Activated CD8-positive, alpha-beta memory T cell treated with anti-CD3 and anti-CD28 coated beads for 24 hours (primary cell): Measurements from ENCODE around the gene C10orf143.

Source experiments
- DNase-seq: peaks from one replicate; pipeline ENCODE4 v3.0.0-alpha.2; 2020

Gene C10orf143

DNA sequence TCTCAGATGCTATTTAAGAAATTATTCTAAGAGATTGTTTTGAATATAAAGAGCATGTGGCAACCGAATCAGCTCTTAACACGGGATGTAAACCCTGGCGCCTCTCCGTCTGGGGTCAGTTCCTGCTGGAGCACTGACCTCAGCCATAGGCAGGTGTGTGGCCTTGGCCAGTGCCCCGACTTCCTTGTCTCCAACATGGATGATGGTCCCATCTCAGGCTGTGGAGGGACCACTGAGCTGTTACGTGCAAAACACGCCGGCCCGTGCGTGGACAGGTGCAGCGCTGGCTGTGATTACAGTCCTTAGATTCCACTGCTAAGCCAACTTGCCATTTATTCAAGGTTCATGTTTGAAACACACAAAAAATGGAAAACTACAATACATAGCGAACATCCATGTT is 59.9 kb downstream of the C10orf143 start:
- DNase-seq, result no peak

DNA sequence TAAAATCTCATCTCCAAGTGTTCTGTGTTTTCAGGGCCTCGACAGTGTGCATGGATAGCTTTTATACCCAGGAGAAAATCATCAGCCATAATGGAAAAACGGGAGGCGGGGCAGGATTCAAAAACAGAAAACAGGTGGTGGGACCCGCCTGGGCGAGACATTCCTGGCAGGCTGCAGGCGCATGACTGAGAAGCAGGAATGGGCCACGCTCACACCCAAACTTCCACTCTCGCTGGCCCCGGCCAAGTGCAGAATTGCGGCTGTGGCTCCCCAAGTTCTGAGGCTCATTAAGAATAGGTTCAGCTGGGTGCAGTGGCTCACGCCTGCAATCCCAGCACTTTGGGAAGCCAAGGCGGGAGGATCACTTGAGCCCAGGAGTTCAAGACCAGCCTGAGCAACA is 60.6 kb downstream of the C10orf143 start:
- DNase-seq, result no peak

DNA sequence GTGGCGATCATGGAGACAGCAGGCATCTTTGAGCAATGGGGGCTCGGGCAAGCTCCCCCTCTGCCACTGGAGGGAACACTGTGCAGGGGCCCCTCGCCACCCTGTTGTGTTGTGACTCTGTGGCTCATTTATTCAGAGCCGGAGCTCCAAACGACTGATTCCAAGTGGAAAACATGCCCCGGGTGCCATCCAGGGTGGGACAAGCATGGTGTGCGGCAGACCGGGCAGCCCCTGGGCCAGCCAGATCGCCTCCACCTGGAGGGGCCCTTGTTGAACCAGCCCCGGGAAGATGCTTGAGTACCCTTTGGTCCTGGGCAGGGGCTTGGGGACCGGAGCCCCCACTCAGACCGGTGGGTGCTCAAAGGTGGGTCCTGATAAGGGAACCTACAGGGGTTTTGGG is 61.4 kb downstream of the C10orf143 start:
- DNase-seq, result no peak

DNA sequence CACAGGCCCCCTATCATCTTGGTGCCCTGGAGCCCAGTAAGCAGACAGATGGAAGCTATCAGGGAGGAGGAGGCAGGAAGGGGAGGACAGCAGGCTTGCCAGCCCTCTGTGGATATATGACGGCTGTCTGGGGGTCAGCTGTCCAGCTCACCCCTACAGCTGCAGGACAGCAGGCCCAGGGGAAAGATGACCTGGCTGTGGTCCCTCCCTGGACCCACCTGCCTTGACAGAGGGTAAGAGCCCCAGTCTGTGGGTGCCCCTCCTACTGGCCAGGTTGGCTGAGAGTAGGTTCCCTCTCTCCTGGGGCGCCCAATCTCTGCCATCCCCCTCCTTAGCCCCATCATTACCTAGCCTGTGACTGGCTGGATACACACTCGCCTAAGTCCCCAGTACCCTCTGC is 62.5 kb downstream of the C10orf143 start:
- no peak for DNase-seq

DNA sequence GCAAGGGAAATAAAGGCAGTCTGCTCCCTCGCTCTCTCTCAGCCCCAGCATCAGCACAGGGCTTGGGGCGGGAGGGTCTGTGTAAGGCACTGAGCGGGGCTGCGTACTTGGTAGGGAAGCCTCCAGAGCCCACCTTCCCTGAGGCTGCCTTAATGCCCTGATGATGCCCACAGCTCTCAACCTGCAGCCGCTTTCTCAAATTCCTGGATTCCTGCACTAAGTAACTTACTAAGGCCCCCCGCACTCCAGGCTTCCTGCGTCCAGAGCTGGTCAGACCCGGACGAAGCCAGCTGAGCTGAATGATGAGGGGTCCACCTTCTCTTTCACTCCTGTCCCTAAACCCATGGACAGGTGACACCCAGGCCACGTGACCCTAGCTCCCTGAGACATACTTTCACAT is 63.3 kb downstream of the C10orf143 start:
- no peak for DNase-seq

DNA sequence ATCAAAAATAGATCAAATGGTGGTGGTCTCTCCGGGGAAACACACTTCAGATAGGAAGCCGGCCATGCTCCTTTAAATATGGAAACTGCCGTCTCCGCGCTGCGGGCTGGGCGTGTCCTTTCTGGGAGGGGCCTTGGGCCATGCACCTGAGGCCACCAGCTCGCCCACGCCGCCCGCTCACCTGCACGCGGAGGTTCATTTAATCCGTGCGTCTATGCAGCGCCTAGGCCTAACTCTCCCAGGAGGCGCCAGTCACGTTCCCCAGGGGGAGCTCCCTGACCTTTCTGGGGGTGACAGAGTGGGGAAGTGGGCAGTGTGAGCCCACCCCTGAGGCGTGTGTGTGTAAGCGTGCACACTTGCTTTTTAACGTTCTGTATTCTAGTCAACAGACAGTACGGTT is 64.0 kb downstream of the C10orf143 start:
- no peak for DNase-seq

DNA sequence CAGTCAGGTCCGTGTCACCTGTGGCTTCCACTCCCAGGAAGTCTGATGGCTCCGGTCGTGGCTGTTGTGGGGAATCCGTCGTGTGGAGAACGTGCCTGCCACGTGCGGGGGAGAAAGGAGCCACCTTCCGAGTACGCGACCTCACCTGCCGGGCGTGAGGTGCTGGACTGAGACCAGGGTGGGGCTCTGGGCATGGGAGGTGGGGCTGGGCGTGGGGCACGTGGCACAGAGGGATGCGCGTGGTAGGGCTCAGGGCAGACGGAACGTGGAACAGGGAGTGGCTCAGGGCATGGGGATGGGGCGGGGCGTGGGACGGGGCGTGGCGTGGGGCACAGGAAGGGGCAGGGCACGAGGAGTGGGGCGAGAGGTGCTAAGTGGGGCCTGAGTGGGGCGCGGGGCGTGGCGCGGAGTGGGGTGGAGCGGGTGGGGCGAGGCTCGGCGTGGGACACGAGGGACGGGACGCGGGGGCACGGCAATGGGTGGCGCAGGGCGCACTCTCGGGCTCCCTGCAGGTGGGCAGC is 64.8 kb downstream of the C10orf143 start:
- DNase-seq, result no peak

DNA sequence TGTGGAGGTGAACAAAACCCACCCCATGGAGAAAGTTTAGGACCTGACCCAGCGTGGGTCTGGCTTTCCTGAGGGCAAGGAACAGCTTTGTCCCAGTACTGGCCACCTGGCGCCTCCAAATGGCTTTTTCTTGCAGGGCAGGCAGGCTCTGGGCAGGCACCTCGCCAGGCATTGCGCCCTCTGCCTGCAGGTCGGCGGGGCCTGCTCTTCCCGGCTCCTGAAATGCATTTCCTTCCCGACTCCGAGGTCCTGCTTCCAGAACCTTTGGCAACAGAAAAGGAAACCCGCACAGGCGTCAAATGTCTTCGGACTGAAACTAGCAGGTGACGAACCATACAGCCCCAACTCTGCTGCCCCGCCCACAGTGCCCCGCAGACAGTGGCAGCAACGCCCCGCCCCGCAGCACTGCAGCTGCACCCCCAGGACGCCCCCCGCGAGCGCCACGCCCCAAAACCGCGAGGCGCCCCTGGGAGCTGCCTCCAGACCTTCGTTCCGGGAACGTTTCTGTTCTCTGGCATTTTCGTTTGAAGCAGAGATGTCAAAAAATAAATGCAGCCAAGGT is 65.5 kb downstream of the C10orf143 start:
- no peak for DNase-seq

DNA sequence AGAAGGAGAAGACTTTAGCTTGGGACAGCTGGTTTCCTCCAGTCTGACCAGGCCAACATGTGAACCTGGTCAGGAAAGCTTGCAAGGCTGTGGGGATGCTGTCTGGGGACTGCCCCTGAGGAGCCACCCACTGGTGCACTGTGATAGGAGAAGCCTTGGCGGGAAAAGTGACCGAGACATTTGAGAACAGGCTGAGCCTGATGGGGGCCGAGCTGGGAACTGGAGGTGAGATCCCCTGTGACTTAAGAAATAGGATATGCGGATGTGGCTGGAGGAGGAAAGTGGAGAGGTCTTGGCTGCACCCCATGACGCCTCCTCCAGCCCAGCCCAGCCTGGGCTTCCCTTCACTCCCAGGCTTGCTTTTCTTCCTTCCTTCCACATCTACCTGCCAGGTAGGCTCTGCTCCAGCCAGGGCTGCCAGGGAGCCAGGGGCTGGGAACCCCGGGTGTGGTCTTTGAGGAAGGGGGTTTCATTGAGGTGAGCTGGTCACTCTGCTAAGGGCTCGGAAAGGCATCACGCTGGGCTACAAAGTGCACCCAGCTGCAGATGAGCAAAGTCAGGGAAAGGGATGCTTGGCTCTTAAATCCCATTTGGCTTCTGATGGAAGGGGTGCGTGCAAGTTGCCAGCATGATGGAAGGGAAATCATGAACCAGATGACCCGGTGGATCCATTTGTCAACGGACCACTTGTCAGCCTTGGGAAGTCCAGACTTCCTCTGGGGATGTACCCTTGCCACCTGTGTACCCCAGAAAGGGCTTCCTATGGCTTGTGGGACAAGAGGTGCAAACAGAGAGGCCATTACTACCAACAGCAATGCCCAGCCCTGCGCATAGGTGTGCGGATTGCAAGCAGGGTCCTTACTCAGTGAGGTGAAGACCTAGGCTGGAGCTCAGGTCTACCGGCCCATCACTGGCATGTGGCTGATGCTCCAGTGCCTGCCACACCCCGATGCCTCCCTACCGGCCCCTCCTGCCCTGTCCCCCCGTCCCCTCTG is 66.3 kb downstream of the C10orf143 start:
- DNase-seq, result no peak

DNA sequence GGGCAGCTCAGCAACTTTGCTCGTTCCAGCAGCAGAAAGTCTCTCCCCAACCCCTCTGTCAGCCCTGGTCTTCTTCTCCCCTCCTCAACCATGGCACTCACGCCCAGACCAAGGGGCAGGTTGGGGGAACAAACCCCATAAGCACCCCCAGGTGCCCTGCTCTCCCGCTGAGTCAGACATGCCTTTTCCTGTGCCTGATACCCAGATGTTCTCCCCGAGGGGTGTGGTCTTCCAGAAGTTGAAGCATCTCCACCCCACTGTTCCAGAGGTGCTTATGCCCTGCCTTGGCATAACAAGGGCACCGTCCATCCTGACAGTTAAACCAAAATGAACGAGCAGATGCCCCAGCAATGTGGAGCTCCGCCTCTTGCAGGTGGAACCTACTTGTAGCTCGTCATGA is 67.1 kb downstream of the C10orf143 start:
- no peak for DNase-seq

DNA sequence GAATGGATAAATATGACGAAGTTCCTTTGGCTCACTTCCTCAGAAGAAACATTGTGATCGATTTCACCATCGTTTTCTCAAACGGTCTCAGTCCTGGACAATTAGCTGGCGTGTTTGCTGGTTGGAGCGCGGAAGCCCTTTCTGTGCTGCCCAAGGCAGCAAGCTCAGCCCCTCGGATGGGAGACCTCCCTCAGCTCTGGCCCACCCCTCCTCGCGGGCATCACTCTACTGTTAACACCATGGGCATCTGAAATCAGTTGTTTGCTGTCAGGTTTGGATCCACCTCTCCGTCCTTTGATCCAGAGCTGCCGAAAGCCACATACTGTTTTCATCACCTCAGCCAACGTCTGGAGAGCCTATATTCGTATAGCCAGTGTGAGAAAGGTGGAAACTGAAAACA is 68.2 kb downstream of the C10orf143 start:
- no peak for DNase-seq

DNA sequence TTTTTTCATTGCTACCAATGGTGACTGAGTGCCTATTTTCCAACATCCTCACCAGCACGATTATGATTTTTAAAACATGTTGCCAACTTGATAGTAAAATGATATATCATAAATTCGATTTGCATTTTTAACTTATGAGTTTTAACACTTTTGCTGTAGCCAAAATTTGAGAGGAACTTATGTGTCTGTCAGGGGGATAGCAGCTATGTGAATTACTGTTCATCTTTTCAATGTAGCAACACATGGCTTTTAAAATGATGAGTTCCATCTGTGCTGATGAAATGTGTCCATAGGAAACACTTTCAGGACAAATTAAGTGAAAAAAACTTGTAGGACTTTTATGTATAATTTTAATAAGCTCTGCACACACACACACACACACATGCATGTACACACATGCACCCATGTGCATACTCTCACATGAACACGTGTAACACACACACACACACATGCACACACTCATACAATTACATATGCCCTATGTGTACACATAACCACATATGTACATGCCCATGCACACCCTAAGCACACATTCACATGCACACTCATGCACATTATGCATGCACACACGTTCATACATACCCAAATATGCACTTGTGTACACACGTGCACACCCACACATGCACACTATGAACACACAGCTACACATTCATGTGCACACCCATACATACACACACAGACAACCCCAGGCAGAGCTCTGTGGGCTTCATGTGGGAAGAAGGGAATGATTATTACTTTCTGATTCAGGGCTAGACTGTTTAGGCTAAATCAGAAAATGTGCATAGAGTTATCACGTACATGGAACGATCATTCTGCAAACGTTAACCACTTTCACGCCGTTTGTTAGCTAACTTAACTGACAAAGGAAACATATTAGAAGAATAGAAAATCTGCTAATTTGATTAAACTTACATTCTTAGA is 68.9 kb downstream of the C10orf143 start:
- DNase-seq, result no peak

DNA sequence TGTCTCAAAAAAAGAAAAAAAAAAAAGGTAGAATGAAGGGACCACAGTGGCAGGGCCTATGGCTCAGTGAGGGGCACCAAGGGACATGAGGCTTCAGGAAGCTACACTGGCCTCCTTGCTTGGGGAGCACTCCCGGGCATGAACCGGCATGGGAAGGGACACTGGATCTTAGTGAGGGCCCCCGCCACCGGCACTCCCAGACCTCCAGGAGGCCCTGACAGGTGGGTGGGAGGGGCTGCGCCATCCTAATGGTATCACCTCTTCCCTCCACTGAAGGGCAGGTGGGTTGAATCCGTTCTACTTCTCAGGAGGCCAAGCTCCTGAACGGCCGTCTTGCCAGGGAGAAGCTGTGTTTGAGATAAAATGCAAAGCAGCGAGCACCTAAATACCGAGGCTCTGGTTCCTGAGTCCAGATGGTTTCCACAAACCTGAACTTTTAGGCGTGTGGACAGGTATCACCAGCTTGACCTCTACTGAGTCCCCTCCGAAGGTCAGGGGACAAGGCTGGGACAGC is 69.8 kb downstream of the C10orf143 start:
- DNase-seq, result no peak

DNA sequence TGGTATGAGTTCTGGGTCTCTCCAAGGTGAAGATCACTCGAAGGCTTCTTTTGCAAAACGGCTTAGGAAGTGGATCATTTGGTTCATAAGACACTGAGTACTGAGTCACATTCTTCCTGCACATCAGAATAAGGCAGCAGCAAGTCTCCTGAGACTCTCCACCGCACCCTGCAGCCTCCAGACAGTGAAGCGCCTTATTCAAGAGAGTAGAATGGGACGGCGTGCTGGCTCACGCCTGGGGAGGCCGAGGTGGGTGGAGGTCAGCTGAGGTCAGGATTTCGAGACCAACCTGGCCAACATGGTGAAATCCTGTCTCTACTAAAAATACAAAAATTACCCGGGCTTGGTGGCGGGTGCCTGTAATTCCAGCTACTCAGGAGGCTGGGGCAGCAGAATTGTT is 70.3 kb downstream of the C10orf143 start:
- no peak for DNase-seq

DNA sequence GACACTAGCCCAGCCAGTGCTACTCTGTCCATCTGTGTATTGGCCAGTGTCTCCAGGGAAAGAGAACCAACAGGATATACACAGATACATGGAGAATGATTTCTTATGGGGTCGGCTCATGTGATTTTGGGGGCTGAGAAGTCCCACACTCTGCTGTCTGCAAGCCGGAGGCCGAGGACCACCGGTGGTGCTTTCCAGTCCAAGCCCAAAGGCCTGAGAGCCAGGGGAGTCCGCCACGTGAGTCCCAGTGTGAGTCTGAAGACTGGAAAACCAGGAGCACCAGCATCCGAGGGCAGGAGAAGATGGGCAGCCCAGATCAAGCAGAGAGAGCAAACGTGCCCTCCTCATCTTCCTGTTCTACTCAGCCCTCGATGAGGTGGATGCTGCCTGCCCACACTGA is 71.5 kb downstream of the C10orf143 start:
- DNase-seq, result no peak

DNA sequence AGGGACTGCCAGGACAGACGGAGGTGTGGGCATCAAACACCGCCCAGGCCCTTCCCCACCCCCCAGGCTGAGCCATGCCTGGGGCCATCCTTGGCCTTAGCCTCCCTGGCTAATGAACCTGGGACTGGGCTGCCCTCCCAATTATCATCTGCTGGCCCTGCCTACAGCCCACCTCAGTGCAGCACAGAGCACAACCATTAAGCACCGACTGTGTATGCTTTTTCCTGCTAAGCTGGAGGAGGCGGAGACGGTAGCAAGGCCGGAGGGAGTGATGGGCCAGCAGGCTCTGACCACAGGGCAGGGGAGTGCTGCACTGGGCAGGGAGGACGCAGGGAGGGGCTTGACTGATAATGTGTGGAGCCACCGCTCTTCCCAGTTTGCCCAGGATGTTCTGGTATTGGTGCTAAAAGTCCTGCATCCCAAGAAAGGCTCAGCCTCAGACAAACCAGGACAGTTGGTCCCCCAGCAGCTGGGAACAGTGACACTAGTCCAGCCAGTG is 72.0 kb downstream of the C10orf143 start:
- no peak for DNase-seq

DNA sequence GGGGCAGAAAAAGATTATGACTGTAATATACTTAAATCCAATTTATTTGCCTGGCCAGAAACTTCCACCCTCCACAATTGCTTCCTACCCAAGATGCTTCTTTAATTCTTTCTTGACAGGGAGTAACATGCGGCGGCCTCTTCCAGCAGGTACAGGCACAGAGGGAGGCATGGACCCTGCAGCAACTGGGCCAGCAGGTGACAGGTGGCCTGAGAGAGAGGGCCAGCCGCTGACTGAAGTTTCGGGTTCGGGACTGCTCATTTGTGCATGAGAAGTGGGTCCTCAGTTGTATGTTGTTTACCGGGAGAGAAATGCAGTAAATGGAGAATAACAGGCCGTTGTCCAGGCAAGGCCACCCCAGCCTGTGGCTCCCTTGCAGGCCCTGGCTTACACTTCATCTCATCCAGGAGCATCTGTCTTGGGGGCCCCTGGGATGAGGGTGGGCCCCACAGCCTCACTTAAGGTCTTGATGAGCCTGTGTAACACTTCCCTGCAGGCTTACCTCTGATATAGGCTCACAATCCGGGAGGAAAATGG is 72.5 kb downstream of the C10orf143 start:
- DNase-seq, result no peak

DNA sequence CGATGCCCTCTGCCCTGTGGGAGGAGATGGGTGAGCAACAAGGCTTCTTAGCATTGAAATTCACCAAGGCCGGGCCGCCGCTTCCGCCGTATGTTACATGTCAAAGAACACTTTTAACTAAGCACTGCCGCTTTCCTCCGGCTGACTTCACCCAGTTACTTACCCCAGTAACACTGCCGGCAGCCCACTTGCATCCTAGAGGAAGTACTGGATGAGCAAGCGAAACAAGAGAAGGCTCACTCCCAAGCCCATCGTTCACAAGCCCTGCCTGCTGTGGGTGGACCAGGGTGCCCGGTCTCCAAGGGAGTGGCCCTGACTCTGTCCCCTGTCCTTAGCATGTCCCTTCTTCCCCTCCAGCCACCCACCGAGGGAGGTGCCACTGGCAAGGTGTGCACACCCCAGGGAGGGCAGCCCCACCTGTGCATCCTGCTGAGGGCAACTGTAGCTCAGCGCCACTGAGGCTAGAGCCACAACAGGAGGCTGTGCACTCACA is 73.4 kb downstream of the C10orf143 start:
- DNase-seq, result no peak

DNA sequence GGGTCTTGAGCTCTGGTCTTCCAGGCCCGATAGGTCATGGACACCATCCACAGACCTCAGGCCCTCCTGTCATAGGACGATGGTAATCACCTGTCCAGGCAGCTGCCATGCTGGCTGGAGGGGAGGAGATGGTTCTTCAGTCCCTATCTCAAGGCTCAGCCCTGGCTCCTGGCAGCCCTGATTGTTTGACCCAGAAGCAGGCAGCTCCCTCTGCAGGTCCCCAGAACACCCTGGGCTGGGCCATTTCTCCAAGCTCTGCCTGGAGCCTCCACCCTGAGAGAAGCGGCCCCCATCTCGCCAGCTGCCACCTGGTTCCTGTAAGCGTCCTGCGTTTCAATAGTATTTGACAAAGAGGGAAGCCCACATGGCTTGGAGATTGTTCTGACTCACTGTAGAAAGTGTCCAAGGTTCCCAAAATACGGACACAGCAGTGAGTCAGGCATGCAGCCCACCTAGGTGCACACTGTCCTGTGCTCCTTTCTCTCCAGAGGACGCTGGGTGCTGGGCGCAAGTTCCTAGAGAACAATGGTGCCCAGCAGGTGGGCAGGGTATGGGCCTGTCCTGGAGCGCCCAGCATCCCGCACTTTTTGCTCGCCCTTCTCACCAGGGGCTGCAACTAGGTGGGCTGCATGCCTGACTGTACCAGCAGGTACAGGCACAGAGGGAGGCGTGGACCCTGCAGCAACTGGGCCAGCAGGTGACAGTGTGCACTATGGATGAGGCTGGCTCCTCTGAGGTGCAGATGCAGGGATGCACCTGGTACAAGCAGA is 74.1 kb downstream of the C10orf143 start:
- no peak for DNase-seq

DNA sequence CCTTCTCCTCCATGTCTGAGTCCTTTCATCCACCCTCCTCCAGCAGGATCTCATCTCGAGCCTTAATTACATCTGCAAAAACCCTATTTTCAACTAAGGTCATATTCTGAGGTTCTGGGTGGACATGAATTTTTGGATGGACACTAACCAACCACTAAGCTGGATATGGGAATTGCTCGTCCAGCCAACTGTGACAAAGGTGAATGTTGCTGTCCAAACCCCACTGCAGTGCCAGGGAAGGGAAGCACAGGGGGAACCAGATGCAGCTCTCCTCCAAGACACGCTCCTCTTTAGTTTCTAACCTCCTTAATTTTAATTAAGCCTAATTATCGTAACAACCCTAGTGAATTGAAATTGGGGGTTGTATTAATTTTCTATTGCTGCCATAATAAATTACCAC is 81.4 kb downstream of the C10orf143 start:
- DNase-seq, result no peak

DNA sequence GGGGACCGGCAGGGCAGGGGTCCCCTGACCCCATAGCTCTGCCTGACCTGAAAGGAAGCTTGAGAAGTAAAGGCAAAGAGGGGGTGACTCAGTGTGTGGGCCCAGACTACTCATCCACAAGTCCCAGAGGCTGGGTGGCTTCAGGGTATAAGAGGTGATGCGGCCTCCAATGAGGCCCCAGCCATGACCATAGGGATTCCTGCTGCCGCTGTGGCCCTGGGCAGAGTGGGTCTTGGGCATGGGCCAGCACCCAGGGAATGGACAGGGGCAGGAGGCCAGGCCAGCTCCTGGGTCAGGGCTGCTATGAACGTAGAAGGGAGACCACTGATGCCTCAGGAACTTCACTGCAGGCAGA is 82.2 kb downstream of the C10orf143 start:
- DNase-seq, result no peak
